Inferior parietal cortex (tissue), 1 donor: ENCODE results near the gene DIAPH2.

Source experiments
- DNase-seq: peaks from one replicate; pipeline ENCODE4 v3.0.0-alpha.2; 2016; ENCODE audit errors: extremely low spot score

DIAPH2 gene

GRCh38 chrX:97479106-97479890, 794.7 kb downstream of the DIAPH2 start:
- no peak for DNase-seq

- DNase-seq, result no peak
These were observed 796.6 kb downstream of the DIAPH2 start for GRCh38 chrX:97481228-97481627.

- DNase-seq, result no peak
These were observed 798.1 kb downstream of the DIAPH2 start for GRCh38 chrX:97482666-97483300.

GRCh38 chrX:97490656-97491055, 806.0 kb downstream of the DIAPH2 start:
- DNase-seq, result no peak

- no peak for DNase-seq
These were observed 810.2 kb downstream of the DIAPH2 start for GRCh38 chrX:97494756-97495372.

- DNase-seq, result no peak
These were observed 813.5 kb downstream of the DIAPH2 start for GRCh38 chrX:97498093-97498492.

- DNase-seq, result no peak
These were observed 819.8 kb downstream of the DIAPH2 start for GRCh38 chrX:97504431-97504830.

GRCh38 chrX:97517763-97518162, 833.1 kb downstream of the DIAPH2 start:
- DNase-seq, result no peak

- no peak for DNase-seq
These were observed 837.7 kb downstream of the DIAPH2 start for GRCh38 chrX:97522307-97522706.

GRCh38 chrX:97524340-97524739, 839.7 kb downstream of the DIAPH2 start:
- no peak for DNase-seq

GRCh38 chrX:97524997-97525396, 840.4 kb downstream of the DIAPH2 start:
- no peak for DNase-seq

- no peak for DNase-seq
These were observed 841.3 kb downstream of the DIAPH2 start for GRCh38 chrX:97525981-97526380.

GRCh38 chrX:97527725-97528124, 843.1 kb downstream of the DIAPH2 start:
- no peak for DNase-seq

GRCh38 chrX:97529536-97530200, 845.0 kb downstream of the DIAPH2 start:
- no peak for DNase-seq

GRCh38 chrX:97531825-97532224, 847.2 kb downstream of the DIAPH2 start:
- DNase-seq, result no peak

GRCh38 chrX:97538745-97539144, 854.1 kb downstream of the DIAPH2 start:
- DNase-seq, result no peak

- no peak for DNase-seq
These were observed 855.4 kb downstream of the DIAPH2 start for GRCh38 chrX:97539970-97540519.

GRCh38 chrX:97547877-97548578, 863.4 kb downstream of the DIAPH2 start:
- no peak for DNase-seq

GRCh38 chrX:97551821-97552220, 867.2 kb downstream of the DIAPH2 start:
- DNase-seq, result no peak

- no peak for DNase-seq
These were observed 869.2 kb downstream of the DIAPH2 start for GRCh38 chrX:97553833-97554232.

GRCh38 chrX:97556359-97556758, 871.7 kb downstream of the DIAPH2 start:
- DNase-seq, result no peak
